H4 (cell line): ENCODE data around the gene AURKA. TPM values are rescaled to one million over a fixed set of nuclear protein-coding genes. Genes with fewer than 3 reads are reported as not detected.
"Not testable (repeated sequence)": the region's sequence is repeated elsewhere in the genome, so short reads cannot be mapped to it uniquely, and the experiment has no call there.

Source experiments
- DNase-seq: peaks from one replicate; pipeline ENCODE4 v3.0.0-alpha.2; 2015; ENCODE audit warnings: low spot score
- total RNA-seq: library from RNA; depleted of rRNA; stranded (reverse); fragments of >200 nt; shearing (Covaris generic); gene quantifications from 2 replicates; pipeline ENCODE4 v1.2.3, GENCODE V29; 2014

Gene AURKA
- total RNA-seq, 1 experiment from 2014 or later: 119 TPM

DNA sequence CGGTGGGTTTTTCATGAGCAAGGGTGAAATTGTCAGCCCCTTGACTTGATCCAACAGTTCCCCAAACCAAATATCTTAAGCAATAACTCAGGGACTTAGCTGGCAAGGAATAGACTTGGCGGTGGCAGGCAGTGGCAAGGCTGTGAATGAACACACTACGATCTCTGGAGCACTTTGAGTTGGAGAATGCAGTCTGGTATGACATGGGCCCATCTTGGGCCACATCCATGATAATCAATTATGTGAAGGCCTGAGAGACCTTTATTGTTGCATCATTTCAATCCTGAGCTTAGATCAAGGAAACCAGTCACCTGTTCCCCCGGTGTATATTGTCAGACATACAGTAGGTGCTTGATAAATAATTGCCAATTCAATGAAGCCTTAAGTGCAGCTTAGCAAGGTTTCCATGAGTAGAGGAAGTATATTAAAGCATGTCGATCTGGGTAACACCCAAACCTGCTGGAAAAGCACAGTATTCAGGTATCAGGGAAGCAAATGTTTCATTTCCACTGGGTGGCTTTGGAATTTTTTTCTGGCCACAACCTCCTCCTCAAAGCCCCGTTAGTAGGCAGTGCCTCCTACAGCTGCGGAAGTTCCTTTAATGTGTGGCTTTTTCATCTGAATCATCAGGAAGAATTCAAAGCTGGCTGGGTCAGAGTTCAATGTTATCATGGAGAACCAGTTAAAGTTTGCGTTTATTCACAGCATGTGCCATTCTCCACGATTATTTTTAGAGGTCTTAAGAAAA, 30.2 kb upstream of the AURKA start:
- peak; percentile 67 for DNase-seq

- no peak for DNase-seq
Measured at GRCh38 chr20:56420940-56421688, 29.1 kb upstream of the AURKA start.

DNA sequence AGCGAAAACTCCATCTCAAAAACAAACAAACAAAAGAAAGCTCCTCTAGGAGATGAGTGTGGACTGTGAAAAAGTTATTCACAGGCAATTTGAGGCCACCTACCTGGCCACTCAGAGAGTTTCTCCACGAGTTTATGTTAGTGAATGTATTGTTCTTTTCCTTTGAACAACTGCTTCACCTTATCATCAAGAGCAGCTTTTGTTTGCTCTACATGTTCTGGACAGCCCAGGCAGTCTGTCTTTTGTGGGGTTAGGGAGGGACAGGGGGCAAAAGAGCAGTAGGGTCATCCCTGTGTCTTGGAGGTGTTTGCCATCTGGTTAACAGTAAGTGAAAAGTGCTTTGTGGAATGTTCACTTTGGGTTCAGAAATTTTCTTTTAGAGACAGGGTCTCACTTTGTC, 28.0 kb upstream of the AURKA start:
- DNase-seq: no peak

GRCh38 chr20:56418385-56418861, 26.4 kb upstream of the AURKA start:
- DNase-seq: no peak

DNA sequence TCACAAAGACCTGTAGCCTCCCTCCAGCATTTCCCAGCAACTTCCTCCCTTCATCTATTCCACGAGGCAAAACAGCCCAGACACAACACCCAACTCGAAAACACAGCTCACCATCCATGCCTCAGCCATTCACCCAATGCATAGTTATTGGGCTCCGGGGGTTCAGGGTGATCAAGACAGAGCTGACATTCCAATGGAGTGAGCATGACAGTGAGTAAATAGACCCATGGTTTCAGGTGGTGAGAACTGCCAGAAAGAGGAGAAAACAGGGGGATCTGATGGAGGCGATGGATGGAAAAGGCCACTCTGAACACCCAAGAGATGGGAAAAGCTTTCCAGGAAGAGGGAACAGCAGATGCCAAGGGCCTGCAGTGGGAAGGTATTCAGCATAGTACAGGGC, 25.9 kb upstream of the AURKA start:
- no peak for DNase-seq

DNA sequence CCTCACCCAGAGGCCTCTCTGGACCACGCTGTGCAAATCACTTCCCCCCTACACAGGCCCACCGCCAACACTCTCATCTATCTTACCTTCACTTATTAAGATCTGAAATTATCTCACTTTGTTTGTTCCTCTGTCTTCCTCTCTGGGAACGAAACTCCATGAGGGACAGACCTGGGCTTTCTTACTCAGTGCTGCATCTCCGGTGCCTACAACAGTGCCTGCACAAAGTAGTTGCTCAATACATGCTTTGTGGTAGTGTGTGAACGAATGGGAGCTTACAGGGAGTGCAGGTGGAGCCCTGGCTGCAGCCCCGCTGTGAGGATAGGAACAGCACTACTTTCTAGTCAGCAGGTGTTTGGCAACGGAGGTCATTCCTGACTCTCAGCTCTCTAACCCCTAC, 25.4 kb upstream of the AURKA start:
- DNase-seq: no peak

DNA sequence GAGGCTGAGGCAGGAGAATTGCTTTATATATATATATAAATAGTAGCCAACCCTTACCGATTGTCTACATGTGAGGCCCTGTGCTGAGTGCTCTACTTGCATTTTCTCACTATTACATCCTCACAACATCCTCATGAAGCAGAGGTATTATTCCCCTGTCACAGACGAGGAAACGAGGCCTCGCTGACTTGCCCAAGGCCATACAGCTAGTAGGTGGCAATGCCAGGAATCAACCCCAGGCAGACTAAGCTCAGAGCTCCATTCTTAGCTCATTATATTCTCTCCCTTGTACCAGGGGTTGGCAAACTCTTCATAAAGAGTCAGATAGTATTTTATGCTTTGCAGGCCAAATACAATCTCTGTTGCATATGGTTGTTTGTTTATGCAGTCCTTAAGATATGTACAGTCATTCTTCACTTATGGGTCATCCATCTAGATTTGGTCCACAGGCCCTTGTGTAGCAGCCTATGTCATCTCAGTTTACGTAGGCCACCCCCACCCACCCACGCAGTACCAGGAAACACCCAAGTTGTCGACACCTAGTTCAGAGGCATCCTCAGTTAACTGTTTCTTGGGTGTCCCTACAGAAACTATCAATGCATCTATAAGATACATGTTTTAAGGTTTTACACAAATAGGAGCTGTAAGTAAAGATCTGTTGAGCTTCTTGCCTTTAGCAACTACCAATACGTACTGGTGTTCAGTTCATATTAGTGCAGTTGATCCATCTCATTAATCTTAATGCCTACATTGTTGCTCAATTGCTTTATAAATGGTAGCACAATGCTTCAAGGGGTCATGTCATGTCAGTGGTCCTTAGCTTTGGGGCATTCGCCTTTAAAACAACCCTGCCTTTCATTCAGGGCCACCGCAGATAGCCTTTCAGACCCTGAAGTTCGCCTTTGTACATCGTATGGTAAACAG, 23.1 kb upstream of the AURKA start:
- DNase-seq: no peak

- DNase-seq: no peak
Measured at GRCh38 chr20:56412949-56413348, 20.9 kb upstream of the AURKA start.

DNA sequence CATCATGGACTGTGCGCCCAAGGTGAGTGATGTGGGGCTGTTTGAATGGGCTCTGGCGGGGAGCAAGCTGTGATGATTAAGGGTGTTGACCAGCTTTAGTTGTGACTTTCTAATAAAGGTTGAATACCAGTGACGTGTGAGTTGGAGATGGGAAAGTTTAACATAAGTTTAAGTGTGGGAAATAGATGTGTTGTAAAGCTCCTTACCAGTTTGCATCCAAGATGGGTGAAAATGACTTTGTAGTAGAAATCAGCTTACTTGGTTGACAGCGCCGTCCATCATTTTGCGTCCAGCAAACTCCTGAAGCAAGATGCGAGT, 20.4 kb upstream of the AURKA start:
- no peak for DNase-seq

- no peak for DNase-seq
Measured at GRCh38 chr20:56411759-56412472, 19.9 kb upstream of the AURKA start, which contains the start of gene CASS4. Gene CASS4, plus strand, starts transcription at chr20:56412260. Its CDS starts 199 bp downstream, at chr20:56412459.

DNA sequence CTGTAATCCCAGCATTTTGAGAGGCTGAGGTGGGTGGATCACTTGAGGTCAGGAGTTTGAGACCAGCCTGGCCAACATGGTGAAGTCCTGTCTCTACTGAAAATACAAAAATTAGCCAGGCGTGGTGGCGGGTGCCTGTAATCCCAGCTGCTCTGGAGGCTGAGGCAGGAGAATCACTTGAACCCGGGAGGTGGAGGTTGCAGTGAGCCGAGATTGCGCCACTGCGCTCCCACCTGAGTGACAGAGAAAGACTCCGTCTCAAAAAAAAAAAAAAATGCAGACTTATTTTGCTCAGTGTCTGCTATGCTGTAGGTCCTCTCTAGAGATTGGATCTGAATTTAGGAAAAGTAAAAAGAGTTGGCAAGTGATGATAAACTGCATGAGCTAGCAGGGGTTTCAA, 19.3 kb upstream of the AURKA start:
- not testable (repeated sequence) for DNase-seq

- DNase-seq: no peak
Measured at GRCh38 chr20:56409956-56410355, 17.9 kb upstream of the AURKA start.

- DNase-seq: no peak
Measured at GRCh38 chr20:56409521-56409920, 17.5 kb upstream of the AURKA start.

GRCh38 chr20:56406910-56407309, 14.9 kb upstream of the AURKA start:
- no peak for DNase-seq

DNA sequence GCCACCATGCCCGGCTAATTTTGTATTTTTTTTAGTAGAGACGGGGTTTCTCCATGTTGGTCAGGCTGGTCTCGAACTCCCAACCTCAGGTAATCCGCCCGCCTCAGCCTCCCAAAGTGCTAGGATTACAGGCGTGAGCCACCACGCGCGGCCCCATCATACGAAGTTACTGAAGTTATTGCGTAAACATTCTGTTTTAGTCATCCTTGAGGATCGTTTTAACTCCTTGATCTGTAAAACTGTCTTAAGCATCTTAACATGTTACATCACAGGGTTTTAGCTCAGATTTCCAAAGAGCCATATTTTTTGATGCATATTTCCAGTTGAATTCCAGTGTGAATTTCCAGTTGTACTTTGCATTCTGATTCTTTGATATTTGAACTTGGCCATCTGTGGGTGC, 13.3 kb upstream of the AURKA start:
- not testable (repeated sequence) for DNase-seq

DNA sequence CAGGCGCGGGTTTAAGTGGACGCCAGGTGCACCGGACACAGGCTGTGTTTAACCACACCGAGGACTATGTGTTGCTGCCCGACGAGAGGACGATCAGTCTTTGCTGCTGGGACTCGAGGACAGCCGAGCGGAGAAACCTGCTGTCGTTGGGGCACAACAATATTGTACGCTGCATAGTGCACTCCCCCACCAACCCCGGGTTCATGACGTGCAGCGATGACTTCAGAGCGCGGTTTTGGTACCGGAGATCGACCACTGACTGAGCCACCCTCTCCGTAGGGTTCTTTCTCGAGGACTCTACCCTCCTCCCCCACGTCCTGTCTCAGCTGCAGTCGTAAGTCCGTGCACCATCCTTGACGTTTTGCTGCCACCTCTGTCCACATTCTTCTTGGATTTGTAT, 11.4 kb upstream of the AURKA start:
- DNase-seq: no peak

GRCh38 chr20:56400001-56400640, 8.1 kb upstream of the AURKA start:
- peak; percentile 37 for DNase-seq

GRCh38 chr20:56395166-56395565, 3.2 kb upstream of the AURKA start:
- no peak for DNase-seq

DNA sequence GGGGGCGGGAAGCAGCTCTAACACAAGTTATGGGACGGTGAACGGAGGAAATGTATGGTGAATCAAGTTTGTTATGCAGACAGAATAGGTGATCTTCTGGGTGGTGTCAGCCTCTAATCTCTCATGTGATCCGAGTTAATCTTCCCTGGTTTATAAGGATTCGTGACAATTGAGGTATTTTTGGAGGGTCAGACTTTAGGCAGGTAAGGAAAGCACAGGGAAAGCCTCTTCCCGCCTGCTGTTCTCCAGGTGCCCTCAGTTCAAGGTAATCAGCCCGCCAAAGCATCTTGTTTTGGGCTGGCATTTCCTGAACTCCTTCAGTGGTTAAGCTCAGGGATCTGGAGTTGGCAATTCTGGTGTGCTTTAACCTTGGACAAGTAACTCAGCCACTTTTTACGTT, 1.6 kb upstream of the AURKA start:
- no peak for DNase-seq

DNA sequence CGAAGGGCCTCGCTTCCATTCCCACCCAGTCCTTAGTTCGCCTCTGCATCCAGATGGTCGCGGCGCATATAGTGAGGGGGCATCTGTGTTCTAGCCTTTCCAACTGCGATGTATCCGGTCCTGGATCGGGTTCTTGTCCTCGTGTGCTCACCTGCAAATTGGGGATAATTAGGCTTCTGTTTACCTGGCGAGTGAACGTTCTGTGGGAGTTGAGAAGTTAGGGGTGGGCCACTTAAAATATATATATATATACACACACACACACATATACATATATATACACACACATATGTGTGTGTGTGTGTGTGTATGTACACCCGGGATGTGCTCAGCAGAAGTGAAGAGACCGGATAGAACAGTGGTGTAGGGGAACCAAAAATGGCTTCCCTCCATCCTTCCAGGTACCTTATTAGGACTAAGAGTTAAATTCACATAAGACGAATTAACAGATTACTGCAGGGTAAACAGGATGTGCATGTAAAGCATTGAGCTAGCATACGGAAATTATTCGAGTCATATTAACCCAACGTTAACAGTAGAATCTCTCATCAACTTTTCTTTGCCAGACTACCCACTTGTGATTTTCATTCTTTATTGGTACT, 967 bp upstream of the AURKA start:
- DNase-seq: no peak
